Right kidney (tissue), 1 donor: ENCODE data around the gene ATRN.

Experiments used
- DNase-seq: peaks from one replicate; pipeline ENCODE4 v3.0.0-alpha.2; 2016

Gene ATRN

GRCh38 chr20:3658019-3658715 lies 187.3 kb downstream of the ATRN start:
- DNase-seq, result no peak

- no peak for DNase-seq
Observed at GRCh38 chr20:3658716-3659491, 188.1 kb downstream of the ATRN start.

- DNase-seq, result no peak
Observed at GRCh38 chr20:3659492-3660261, 188.9 kb downstream of the ATRN start.

GRCh38 chr20:3660262-3661059 lies 189.6 kb downstream of the ATRN start:
- DNase-seq, result no peak

- no peak for DNase-seq
Observed at GRCh38 chr20:3661060-3661813, 190.4 kb downstream of the ATRN start.

GRCh38 chr20:3661814-3662665 lies 191.2 kb downstream of the ATRN start:
- DNase-seq, result no peak

GRCh38 chr20:3663031-3663701 lies 192.3 kb downstream of the ATRN start, which contains the start of gene GFRA4:
Gene GFRA4 (minus strand): TSS chr20:3663399. CDS start chr20:3663399, 0 bp downstream.
- DNase-seq, result no peak

- no peak for DNase-seq
Observed at GRCh38 chr20:3663858-3664257, 193.0 kb downstream of the ATRN start.

GRCh38 chr20:3667434-3668037 lies 196.7 kb downstream of the ATRN start:
- DNase-seq, result no peak

GRCh38 chr20:3669710-3670367 lies 199.0 kb downstream of the ATRN start:
- DNase-seq, result no peak

- no peak for DNase-seq
Observed at GRCh38 chr20:3670511-3670910, 199.7 kb downstream of the ATRN start.

- no peak for DNase-seq
Observed at GRCh38 chr20:3670945-3671344, 200.1 kb downstream of the ATRN start.

- DNase-seq, result no peak
Observed at GRCh38 chr20:3671986-3672546, 201.2 kb downstream of the ATRN start.

GRCh38 chr20:3672547-3673171 lies 201.8 kb downstream of the ATRN start:
- no peak for DNase-seq

GRCh38 chr20:3673221-3674070 lies 202.6 kb downstream of the ATRN start:
- no peak for DNase-seq

- DNase-seq, result no peak
Observed at GRCh38 chr20:3674447-3674846, 203.6 kb downstream of the ATRN start.
